NAMALWA (cell line): Measurements from ENCODE around the gene PSAT1.

ENCODE experiments used
- DNase-seq: peaks from one replicate; pipeline ENCODE4 v3.0.0-alpha.2; 2015; ENCODE audit warnings: low spot score

The PSAT1 gene

DNA sequence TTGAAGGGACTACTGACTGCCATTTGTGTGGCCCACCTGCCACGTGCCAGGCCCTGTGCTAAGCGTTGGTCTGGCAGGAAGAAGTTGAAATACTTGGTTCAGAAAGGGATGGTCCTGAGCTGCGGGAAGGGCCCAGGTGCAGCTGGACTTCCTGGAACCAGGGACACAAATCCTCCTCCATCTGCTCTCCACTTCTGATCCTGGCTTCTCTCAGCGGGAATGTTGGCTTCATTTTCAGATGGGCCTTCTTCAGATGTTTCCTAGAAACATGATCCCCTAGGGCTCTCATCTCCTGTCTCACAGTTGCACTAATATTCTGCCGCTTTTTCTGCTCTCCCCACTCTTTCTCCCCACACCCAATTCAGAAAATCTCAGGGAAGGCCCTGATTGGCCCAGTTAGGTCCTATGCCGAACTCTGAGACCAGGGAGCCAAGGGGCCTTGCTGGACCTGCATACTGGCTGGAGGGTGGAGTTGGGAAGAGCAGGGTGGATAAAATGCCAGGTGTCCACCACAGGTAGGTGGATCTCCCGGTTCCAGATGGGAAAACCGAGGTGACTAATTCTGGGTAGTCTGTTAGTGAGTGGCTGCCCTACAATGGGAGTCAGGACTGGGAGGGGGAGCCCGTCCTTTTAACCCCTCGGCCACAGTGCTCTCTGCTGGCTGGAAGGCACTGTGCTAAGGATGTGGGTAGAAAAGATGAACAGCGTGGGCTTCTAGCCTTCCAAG, 19.4 kb downstream of the PSAT1 start:
- no peak for DNase-seq

DNA sequence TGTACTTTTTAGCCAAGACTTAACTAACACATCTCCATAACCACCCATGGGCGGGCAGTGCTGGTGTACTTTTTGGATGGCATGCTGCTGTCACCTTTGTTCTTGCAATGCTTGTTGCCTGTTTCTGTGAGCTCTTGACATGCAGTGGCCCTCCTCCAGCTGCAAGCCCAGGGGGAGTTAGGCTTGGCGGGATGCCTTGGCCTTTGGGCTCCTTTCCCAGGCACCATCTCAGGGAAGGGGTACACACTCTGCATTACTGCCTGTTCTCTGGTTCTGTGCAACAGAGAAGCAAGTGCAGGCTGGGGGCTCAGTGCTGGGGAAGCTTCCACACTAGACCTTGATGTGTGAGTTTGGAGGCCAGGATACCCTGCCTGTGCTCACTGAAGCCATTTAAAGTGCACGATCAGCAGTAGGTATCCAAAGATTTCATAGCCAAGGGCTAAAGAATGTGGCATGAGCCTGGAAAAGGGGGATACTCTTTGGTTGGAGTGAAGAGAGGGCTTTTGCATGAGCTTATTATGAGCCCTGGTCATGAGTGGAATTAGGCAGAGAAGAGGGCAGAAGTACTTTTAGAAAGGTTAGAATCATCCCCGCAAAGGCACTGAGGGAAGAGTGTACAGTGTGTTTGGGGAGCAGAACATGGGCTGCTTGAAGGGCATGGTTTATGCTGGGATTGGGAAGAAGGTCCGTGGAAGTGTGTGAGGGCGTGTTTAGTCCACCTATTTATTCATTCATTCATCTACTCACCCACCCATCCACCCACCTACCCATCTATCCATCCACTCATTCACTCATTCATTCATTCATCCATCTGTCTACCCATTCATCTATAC, 22.5 kb downstream of the PSAT1 start:
- no peak for DNase-seq

DNA sequence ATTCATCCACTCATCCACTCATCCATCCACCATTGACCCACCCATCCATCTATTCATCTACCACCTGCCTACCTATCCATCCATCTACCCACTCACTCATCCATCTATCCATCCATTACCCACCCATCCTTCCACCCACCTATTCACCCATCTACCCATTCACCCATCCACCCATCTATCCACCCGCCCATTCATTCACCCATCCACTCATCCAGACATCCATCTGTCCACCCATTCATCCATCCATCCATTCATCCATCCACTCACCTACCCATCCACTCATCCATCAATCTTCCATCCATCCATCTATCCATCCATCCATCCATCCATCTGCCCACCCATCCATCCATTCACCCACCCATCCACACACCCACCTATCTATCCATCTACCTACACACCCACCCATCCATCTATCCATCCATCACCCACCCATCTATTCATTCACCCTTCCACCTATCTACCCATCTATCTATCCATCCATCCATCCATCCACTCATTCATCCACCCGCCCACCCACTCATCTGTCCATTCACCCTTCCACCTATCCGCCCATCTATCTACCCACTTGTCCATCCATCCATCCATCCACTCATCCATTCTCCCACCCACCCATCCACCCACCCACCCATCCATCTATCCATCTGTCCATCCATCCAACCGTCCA, 23.2 kb downstream of the PSAT1 start:
- no peak for DNase-seq

DNA sequence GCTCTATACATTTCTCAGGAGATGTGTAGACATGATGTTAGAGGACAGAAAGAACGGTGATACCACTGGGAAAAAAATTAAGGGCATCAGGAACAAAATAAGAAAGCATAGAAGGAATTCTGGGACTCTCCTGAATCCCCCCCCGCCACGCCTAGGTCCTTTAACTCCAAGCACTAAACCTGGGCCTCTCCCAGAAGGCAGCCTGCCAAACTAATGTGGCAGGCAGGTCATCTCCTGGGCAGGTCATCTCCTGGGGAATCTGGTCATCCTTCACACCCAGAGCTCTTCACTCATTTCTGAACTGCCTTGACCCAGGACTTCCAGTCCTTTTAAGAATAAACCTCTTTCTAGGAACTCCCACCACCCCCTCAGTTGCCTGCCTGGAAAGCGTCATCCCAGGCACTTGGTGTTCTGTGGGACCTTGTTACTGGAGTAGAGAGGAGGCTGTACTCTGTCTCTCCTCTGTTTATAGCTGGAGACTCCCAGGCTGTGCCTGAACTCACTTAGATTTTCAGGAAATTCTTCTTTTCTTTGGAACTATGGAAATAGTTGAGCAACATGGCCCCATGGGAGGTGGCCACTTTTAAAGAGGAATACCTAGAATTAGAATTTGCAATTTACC, 24.1 kb downstream of the PSAT1 start:
- DNase-seq = no peak

DNA sequence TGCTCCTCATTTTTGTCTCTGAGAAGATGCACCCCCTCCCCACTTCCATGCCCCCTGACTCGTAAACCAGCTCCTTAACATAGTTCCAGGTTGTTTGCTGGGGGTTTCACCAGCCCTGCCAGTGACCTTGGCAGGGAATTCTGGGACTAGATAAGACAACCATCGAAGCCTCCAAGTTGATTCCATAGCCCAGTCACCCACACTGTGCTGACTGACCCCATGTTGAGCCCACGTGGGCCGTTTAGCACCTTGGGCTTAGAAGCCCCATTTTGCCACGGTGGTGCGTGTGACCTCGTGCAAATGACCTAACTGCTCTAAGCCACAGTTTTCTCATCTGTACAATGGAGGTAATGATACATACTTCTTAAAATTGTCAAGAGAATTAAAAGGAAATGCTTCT, 24.6 kb downstream of the PSAT1 start:
- DNase-seq = no peak

DNA sequence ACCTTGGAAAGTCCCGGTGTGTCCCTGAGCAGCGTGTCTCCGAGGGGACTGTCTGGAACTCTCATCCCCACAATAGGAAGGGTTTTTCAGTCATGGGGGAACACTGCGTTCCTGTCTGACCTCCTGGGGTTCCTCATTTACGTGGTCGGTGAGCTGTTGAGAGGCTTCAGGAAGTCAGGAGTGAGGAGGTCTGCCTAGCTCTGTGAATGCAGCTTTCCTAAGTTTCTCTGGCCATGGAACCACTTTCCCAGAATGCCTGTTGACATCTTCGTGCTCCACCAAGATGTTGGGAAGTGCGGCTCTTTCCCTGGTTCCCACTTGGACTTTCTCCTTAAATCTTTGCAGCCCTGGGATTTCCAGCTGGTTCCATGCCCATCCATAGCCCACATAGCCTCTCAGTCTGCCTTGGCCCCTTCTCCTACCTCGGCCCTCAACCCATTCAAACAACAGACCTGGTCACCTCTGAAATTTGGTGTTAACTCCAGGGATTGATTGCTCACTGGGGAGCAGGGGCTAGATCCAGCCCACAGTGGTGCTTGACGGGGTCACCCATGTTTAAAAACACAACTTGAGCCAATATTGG, 27.2 kb downstream of the PSAT1 start:
- DNase-seq = no peak

DNA sequence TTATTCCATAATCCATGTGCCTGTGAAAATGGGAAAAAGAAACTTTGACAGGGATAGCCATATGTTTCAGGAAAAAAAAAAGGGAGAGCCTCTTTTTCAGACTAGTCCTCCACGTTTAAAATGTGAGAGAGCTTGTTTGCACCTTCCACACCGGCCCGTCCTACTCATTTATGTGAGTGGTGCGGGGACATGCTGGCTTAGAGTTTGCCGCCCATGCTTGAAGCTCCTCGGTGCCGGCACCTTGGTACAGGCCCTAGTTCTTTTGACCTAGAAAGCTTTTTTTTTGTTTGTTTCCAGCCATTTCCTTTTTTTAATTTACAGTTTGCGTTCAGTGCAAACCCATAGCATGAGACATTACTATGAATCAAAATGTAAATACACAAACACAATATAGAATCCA, 27.8 kb downstream of the PSAT1 start:
- DNase-seq = no peak

DNA sequence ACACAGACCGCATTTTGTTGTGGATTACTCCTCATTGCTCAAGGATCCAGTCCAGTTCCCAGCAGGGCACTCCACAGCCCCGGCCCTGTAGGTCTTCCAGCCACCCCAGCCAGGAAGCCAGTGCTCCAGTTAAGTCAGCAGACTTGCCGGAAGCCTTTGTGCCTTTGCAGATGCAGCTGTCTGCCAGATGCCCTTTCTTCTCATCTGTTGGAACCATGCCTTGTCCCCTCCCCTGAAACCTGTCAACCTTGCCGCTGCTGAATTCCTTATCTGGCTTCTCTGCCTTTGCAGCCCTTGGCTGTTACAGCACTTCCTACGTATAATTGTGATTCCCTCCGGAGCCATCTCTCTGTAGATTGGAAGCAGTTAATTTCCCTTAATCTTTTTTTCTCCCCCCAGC, 28.4 kb downstream of the PSAT1 start:
- no peak for DNase-seq

DNA sequence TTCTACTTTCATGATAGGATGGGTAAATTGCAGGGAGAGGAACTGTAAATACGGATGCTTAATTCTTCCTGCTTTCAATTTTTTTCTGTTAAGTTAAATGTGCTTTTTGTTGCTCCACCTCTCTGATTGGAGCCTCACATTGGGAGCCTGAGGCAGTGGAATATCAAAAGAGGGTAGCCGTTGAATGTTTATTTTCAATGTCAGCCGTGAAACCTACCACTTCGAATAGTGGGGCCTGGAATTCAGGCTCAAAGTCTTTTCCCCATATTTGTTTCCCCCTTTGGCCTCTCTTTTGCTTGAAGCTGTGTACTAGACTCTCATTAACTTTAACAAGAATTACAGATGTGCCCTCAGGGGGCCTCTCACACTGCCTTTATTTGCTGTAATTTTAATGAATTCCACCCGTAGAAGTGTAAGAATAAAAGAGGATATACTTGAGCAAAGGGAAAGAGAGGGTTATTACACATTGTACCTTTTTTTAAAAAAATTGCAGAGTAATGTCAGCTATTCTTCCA, 29.0 kb downstream of the PSAT1 start:
- no peak for DNase-seq

DNA sequence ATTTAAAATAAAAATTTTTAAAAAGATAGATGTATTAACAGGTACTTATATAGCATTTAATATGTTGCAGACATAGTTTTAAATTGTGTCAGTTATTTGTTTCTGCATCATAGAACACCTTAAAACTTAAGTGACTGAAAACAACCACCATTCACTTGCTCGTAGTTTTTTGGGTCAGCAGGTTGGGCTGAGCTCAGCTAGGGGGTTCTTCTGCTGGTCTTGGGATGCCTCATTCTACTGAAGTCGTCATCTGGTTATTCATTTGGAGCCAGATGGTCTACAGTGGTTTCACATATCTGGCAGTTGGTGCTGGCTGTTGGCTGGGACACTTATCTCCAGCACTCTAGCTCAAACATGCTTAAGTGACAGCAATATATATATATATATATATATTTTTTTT, 29.6 kb downstream of the PSAT1 start:
- DNase-seq = no peak

DNA sequence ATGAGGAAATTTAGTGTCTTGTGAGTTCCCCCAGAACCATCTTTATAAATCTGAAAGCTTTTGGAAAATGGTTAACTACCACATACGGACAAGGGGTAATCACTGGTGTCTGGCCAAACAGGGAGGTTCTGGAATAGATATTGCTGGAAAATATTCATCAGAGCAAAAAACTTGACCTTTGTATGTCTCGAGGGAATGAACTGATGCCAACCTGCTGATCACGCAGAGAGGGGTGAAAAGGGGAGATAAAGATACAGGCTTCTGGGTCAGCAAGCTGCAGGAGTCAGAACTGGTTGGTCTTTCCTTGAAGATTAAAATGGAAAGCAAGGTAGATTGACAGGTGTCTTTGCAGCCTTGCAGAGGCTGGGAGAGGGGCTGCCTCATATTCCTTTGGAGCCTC, 35.5 kb downstream of the PSAT1 start:
- DNase-seq = no peak

DNA sequence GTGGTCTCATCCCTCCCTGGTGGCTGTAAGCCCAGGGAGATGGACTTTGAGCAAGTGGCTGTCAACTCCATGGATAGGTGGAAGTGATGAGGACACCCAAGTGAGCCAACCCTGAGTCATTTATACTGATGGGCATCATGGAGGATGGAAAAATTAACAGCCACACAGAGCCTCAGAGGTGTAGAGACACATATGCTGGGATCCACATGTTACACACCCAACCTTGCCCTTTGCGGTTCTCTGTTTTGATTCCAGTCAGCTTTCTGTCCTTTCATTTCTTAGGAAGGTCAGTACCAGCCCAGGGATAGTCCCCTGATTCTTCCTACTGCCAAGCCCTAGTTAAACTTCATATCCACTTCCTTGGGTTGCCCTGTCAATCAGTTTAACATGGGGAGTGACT, 51.9 kb downstream of the PSAT1 start:
- DNase-seq = no peak

DNA sequence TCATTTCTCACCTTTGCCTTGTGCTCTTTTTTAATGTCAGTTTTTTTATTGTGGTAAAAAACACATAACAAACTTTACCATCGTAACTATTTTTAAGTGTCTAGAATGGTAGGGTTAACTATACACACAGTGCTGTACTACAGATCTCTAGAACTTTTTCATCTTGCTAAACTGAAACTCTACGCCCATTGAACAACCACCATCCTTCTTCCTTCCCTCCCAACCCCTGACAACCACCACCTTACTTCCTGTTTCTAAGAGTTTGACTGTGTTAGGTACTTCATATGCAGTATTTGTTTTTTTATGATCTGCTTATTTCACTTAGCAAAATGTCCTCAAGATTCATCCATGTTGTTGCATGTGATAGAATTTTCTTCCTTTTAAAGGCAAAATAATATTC, 54.9 kb downstream of the PSAT1 start:
- no peak for DNase-seq

DNA sequence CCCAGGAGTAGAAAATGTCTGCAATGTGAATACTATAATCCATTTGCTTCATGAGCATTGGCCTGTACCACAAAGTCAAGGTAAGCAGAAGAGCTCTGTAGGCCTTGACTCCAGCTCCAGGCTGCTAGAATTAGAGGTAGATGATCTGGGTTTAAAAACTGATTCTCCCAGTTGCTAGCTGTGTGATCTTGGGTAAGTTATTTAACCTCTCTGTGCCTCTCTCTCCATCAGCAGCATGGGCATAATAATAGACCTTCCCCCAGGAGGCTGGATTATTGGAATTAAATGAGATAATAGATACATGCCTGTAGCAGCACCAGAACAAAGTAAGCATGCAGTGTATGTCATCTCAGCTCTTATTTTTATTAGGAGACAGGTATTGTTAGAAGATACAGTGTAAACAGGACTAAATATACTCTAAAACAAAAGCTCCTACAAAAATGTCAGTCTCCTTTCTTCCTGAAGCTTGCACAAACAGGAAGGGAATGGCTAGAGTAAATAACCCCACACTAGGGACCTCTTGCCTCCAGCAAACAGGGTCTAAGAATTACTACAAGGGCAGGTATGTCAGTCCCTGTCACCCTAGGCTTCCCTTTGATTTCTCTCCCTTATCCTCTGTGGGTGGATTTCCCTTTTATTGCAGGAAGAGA, 57.5 kb downstream of the PSAT1 start:
- no peak for DNase-seq

DNA sequence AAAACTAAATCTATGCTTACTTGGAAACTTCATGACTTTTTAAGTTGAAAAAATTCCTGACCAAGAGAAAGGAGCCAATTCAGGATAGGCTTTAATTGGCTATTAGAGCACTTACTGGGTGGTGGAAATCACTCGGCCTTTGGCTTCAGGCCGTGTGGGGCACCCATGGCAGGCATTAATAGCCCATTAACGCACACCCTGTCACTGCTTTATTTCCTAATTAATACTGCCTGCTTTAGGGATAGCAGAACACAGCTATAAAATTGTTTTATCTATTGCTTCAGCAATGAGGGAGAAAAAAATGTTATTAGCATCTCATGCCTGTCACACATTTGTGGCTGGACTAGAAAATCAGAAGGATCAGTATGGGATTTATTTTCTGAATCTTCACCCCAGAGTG, 58.1 kb downstream of the PSAT1 start:
- no peak for DNase-seq

DNA sequence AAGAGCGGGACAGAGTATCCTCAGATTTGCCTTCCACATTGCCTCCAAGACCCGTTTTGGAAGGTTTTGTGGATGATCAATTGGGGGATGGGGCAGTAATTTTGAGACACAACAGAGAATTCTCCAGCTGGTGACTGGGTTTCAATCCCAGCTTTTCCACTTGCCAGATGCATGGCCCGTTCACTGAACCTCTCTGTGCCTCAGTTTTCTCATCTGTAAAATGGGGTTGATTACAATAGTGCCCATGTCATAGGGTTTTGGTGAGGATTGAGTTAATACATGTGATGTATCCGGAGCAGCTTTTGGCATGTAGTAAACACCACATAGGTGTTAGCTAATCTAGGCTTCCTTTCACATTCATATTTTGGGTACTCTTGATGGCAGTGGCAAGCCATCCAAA, 59.7 kb downstream of the PSAT1 start:
- no peak for DNase-seq

DNA sequence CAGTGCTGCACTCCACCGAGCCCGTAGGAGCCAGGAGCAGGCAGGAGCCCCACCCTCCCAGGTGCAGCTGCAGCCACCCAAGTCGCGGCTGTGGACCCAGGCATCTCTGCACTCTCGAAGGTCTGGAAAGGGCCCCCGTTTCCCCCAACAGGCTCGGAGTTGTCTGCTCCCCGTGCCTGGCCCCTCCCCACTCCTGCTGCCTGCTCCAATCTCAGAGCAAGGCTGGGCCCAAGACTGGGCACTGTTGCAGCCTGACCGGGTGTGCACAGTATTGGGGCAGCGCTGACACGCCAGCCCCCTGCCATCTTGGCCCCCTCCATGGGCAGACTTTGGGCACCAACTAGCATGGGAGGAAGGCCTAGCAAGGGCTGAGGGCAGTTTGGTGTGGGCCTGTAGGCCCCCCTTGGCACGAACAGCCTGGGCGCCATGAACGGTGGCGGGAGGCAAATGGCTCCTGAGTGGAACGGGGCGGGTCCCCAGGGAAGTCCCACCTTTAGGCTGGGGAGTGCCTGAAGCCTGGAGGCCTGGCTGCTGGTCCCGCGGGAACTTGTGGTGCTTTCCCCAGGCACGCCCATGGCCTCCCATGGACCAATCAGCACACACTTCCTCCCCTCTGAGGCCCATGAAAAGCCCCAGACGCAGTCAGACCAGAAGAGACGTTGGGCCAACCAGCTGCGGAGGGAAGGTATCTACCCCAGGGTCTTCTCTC, 60.4 kb downstream of the PSAT1 start:
- DNase-seq = no peak

DNA sequence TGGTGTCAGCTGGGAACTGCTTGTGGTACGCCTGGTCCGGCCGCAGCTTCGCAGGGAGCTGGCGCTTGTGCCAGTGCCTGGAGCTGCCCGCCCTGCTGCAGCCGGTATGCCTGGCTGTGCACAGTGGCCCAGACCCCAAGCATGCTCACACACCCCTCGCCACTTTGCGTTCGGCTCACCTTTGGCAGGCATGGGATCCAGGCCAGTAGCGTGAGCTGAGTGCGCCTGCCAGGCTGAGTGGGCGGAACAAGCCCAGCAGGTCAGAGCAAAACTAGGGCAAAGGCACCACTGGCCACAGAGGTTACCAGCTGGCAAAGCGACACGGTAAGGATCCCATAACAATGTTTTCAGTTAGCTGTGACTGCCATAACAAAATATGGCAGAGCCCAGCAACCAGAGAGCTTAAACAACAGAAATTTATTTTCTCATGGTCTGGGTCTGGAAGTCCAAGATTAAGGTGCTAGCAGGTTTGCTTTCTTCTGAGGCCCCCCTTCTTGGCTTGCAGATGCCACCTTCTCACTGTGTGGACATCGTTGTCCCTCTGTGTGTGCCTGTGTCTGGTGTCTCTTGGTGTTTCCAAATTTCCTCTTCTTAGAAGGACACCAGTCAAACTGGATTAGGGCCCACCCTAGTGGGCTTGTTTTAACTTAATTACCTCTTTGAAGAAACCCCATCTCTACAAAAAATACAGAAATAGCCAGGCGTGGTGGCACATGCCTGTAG, 61.6 kb downstream of the PSAT1 start:
- DNase-seq = no peak

DNA sequence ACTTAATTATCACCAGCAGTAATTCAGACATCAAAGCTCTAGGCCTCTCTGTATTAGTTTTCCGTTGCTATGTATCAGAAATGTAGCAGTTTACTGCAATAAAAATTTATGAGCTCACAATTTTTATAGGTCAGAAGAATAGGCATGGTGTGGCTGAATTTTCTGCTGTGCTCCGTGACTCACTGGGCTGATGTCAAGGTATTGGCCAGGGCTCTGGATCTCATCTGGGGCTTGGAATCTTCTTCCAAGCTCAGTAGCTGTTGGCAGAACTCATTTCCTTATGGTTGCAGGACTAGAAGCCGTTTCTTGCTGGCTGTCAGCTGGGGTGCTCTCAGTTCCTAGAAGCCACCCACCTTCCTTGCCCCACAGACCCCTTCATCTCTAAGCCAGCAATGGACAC, 66.3 kb downstream of the PSAT1 start:
- no peak for DNase-seq
